HG02981 (cell line): ENCODE results near the gene SEPTIN10.
"Not testable (repeated sequence)": the region's sequence is repeated elsewhere in the genome, so short reads cannot be mapped to it uniquely, and the experiment has no call there.

Experiments
- ATAC-seq: cut with Tn5 transposase; IDR thresholded peaks from one replicate; pipeline ENCODE4 v1.9.1; 2021; ENCODE audit warnings: mild to moderate bottlenecking, moderate library complexity; ENCODE audit not compliant: unreplicated experiment

The SEPTIN10 gene

GRCh38 chr2:109635426-109636304 is 21.9 kb upstream of the SEPTIN10 start:
- no peak for ATAC-seq

GRCh38 chr2:109633284-109633961 is 19.7 kb upstream of the SEPTIN10 start:
- no peak for ATAC-seq

GRCh38 chr2:109632158-109632789 is 18.5 kb upstream of the SEPTIN10 start:
- ATAC-seq: no peak

- ATAC-seq: no peak
Observed at GRCh38 chr2:109631741-109632140, 18.0 kb upstream of the SEPTIN10 start.

GRCh38 chr2:109630441-109631430 is 17.0 kb upstream of the SEPTIN10 start:
- ATAC-seq: no peak

GRCh38 chr2:109629867-109630266 is 16.1 kb upstream of the SEPTIN10 start:
- ATAC-seq: no peak

- ATAC-seq: not testable (repeated sequence)
Observed at GRCh38 chr2:109628321-109628720, 14.6 kb upstream of the SEPTIN10 start.

GRCh38 chr2:109624339-109624738 is 10.6 kb upstream of the SEPTIN10 start:
- ATAC-seq: no peak

- no peak for ATAC-seq
Observed at GRCh38 chr2:109623923-109624322, 10.2 kb upstream of the SEPTIN10 start.

GRCh38 chr2:109623297-109623696 is 9.5 kb upstream of the SEPTIN10 start:
- ATAC-seq: no peak

- ATAC-seq: no peak
Observed at GRCh38 chr2:109619032-109619615, 5.4 kb upstream of the SEPTIN10 start.

GRCh38 chr2:109616184-109616583 is 2.4 kb upstream of the SEPTIN10 start:
- no peak for ATAC-seq

GRCh38 chr2:109615637-109616144 is 1.9 kb upstream of the SEPTIN10 start:
- ATAC-seq: no peak

GRCh38 chr2:109614715-109615636 is 1.2 kb upstream of the SEPTIN10 start:
- no peak for ATAC-seq

- peak; percentile 13 for ATAC-seq
Observed at GRCh38 chr2:109613081-109613921, 465 bp downstream of the SEPTIN10 start.

- no peak for ATAC-seq
Observed at GRCh38 chr2:109611467-109612095, 2.2 kb downstream of the SEPTIN10 start.

GRCh38 chr2:109609352-109610024 is 4.3 kb downstream of the SEPTIN10 start:
- ATAC-seq: no peak
